ENCODE measurements around the gene MEG3. TPM values are rescaled to one million over a fixed set of nuclear protein-coding genes. Genes with fewer than 3 reads are reported as not detected.

Gene MEG3
- total RNA-seq, 1 donor from 2014 or later = 1,377 TPM

GRCh38 chr14:100865682-100866591, 40.0 kb downstream of the MEG3 start:
- no peak for DNase-seq

GRCh38 chr14:100866666-100867630, 41.0 kb downstream of the MEG3 start:
- DNase-seq = no peak

DNA sequence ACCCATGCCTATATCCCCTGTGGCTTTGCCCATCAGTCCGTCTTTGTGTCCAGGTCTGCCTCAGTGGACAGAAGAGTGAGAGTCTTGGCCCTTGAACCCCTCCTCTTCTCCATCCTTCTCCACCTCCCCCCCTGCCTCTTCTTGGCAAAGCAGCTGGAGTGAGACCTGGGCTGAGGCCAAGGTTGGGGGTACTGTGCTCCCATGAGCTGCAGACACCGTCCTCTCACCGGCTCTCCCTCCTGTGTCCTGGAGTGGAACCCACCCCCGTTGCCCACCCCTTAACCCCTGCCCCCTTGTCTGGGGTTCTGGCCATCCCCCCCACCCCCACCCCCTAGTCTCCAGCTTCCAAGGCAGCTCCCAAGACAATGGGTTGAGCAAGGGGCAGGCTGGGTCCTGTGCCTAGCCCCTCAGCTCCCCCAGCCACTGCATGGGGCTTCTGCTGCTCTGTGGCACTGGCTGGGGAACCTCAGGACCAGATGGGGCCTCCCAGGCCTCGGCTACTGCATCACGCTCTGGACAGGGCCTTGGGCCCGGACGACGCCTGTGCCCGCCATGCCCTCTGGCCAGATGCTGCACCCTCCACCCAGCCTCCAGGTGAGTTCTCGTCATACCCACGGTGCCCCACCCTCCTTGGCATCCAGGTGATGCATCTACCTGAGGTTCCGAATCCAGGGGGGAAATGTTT, 41.9 kb downstream of the MEG3 start:
- no peak for DNase-seq

GRCh38 chr14:100868621-100869370, 42.9 kb downstream of the MEG3 start:
- no peak for DNase-seq

- no peak for DNase-seq
Observed at GRCh38 chr14:100871234-100872186, 45.6 kb downstream of the MEG3 start.

DNA sequence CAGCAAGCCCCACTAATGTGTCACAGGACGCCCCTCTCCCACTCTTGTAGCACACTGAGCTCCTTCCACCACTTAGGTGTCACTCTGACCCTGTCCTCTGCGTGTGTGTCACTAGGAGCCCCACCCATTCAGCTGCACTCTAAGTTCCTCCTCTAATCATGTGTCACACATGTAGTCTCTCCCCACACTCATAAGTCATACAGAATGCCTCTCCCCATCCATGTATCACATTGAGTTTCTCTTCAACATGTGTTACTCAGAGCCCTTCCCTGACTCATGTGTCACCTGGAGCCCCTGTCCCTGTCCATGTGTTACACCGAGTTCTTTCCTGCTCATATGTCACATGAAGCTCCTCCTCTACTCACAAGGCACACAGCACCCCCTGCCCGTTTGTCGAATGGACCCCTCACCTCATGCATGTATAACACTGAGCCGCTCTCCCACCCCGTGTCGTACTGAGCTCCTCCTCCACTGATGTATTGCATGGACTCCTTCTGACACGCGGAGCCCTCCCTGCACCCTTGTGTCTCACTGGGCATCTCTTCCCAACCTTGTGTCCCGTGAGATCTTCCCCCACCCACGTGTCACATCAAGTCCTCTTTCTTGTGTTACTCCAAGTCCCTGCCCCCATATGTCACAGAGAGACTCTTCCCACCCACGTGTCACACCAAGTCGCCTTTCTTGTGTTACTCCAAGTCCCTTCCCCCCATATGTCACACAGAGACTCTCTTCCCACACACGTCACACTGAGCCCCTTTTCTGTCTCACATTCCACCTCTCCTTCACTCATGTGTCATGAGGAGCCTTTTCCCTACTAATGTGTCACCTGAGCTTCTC, 46.6 kb downstream of the MEG3 start:
- no peak for DNase-seq

- no peak for DNase-seq
Observed at GRCh38 chr14:100873096-100873482, 47.2 kb downstream of the MEG3 start.

DNA sequence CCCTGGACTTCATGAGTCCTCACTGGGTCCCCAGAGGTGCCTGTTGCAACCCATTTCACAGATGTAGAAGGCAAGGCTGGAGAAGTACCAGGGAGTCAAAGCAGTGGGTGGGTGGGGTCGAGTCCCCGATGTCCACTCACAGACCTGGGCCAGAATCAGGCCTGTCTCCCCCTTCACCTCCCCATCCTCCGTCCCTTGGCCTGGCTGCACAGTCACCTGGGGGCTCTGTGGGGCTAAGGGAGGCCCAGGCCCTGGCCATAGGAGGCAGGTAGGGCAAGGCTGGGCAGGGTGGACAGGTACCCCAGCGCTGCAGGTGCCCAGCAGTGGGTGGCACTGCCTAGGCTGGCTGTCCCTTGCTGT, 48.1 kb downstream of the MEG3 start:
- DNase-seq = no peak

DNA sequence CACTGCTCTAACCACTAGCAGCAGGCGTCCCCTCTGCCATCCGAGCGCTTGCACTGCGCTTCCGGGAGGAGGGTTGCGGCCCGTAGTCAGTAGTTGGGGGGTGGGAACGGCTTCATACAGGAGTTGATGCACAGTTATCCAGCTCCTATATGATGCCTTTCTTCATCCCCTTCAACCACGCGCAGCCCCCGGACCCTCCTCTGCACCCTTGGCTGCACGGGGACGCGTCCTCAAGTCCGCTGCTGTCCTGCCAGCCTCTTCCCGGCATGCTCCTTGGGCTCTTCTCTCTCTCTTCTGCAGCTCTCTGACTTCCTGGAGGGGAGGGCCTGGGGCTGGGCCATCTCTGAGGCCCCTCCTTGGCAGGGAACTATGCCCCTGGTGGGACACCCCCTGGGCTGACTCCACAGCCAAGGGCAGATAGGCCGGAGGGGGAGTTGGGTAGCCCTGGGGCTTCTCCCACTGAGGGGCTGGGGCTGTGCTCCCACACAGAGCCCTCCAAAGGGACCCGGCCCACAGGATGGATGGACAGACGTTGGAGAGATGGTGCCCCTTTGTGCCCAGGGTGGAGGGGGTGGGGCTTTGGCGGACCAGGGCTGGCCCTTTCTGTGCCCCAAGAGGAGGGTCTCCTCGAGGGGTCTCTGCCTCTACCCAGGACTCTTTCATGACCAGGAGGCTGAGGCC, 48.6 kb downstream of the MEG3 start:
- DNase-seq = no peak

DNA sequence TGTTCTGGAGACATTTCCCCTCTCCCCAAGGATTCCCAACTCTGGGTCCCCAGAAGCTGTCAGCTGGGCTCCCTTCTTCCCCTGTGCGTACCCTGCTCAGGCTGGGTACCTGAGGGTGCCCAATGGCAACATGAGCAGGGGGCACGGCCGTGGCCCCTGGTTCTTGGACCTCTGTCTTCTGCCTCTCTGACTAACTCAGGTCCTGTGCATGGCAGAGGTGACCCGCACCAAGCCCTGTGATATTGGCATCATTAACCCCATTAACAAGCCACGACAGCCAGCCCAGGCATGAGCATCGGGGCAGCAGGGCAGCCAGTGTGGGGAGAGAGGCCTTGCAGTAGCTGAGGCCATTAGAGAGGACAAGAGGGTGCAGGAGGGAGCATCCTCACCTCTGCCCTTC, 49.2 kb downstream of the MEG3 start:
- no peak for DNase-seq

- DNase-seq = no peak
Observed at GRCh38 chr14:100875861-100876590, 50.1 kb downstream of the MEG3 start.

GRCh38 chr14:100878271-100879146, 52.6 kb downstream of the MEG3 start:
- DNase-seq = no peak

- DNase-seq = no peak
Observed at GRCh38 chr14:100879194-100879593, 53.3 kb downstream of the MEG3 start.

GRCh38 chr14:100879782-100880181, 53.9 kb downstream of the MEG3 start:
- no peak for DNase-seq

- no peak for DNase-seq
Observed at GRCh38 chr14:100880271-100881101, 54.6 kb downstream of the MEG3 start.

All from tongue (tissue), 2 donors.